Measurements from ENCODE around the gene PIP5K1B. TPM values are rescaled to one million over a fixed set of nuclear protein-coding genes. Genes with fewer than 3 reads are reported as not detected.

PIP5K1B gene
- total RNA-seq, 1 experiment from 2014 or later = 0.20 TPM

- Histone ChIP-seq H4K20me1 (ENCODE audit: insufficient read depth) (no peaks in the 10 kb centered on the region), H3K27me3 (ENCODE audit: insufficient read depth, low read length) (peaks cover 38% of the 10 kb centered on the region), H3K27ac (ENCODE audit: low read depth, low read length) (no peak overlapping the region), H3K4me1 (ENCODE audit: control insufficient read depth in 1 of 2, insufficient read depth in 2 of 2, low read length in 2 of 2) (no peaks in the 10 kb centered on the region), H3K9ac (ENCODE audit: low read length) (no peak overlapping the region), H3K9me3 (ENCODE audit: control insufficient read depth in 1 of 2, insufficient read depth in 1 of 2, low read depth in 1 of 2, low read length in 2 of 2) (no peaks in the 10 kb centered on the region), H3K9me2 (ENCODE audit: insufficient read depth) (no peaks in the 10 kb centered on the region), H3K4me2 (ENCODE audit: low read length) (no peak overlapping the region), H2AFZ (ENCODE audit: low read depth, low read length, poor library complexity, severe bottlenecking) (no peak overlapping the region), H3K79me2 (ENCODE audit: insufficient read depth, low read length) (no peaks in the 10 kb centered on the region), H3K36me3 (ENCODE audit: control insufficient read depth in 1 of 2, insufficient read depth in 2 of 2, low read length in 2 of 2) (no peaks in the 10 kb centered on the region), H3K4me3 (replicated peaks in 1 of 2; ENCODE audit: low read depth in 1 of 2, low read length in 2 of 2) (no peak overlapping the region)
- DNase-seq (ENCODE audit: low read depth, low spot score) (no peak), ATAC-seq (no peak)
- no peak for TF ChIP-seq EZH2 (IDR thresholded peaks at IDR 0.05)
- TF ChIP-seq POLR2A (IDR thresholded peaks at IDR 0.05; ENCODE audit: borderline replicate concordance, extremely low read depth, insufficient read depth, insufficient read length) = no peak
- TF ChIP-seq SRF (IDR thresholded peaks at IDR 0.05; ENCODE audit: low read depth) = no peak
- TF ChIP-seq ZBTB33 (IDR thresholded peaks at IDR 0.05; ENCODE audit: extremely low read depth, insufficient replicate concordance, low read length) = no peak
- ChIA-PET CTCF (interaction anchor here (1.2 kb wide), 1 partner anchor 50 kb away, joined by 4 read pairs; no protein-coding TSS in a partner anchor), POLR2A (no interaction called here), RAD21 (ENCODE audit: low non-redundant PET in 1 of 2, low total read pairs in 2 of 2, uncharacterized antibody in 2 of 2, unreplicated experiment in 2 of 2) (no interaction called here)
- intact Hi-C loops (cut with micrococcal nuclease) = loop anchor here (10.0 kb wide), 1 partner anchor 195 kb away; no protein-coding TSS in a partner anchor
- no TSS peak for BruUV-seq (replicated peaks)
Observed at GRCh38 chr9:68949271-68950000, 244.4 kb downstream of the PIP5K1B start.

GRCh38 chr9:68950188-68950587, 245.1 kb downstream of the PIP5K1B start:
- no TSS peak for BruUV-seq (replicated peaks)
- H2AFZ ChIP-seq (ENCODE audit: low read depth, low read length, poor library complexity, severe bottlenecking) = no peak overlapping the region
- POLR2A ChIA-PET = no interaction called here
- no peak overlapping the region for H3K4me3 ChIP-seq (replicated peaks in 1 of 2; ENCODE audit: low read depth in 1 of 2, low read length in 2 of 2)
- H3K79me2 ChIP-seq (ENCODE audit: insufficient read depth, low read length) = no peaks in the 10 kb centered on the region
- H3K27me3 ChIP-seq (ENCODE audit: insufficient read depth, low read length) = peaks cover 35% of the 10 kb centered on the region
- H3K9me3 ChIP-seq (ENCODE audit: control insufficient read depth in 1 of 2, insufficient read depth in 1 of 2, low read depth in 1 of 2, low read length in 2 of 2) = no peaks in the 10 kb centered on the region
- H4K20me1 ChIP-seq (ENCODE audit: insufficient read depth) = no peaks in the 10 kb centered on the region
- ATAC-seq = no peak
- RAD21 ChIA-PET (ENCODE audit: low non-redundant PET in 1 of 2, low total read pairs in 2 of 2, uncharacterized antibody in 2 of 2, unreplicated experiment in 2 of 2) = no interaction called here
- intact Hi-C loops (cut with micrococcal nuclease) = no loop called here
- no peak for DNase-seq (ENCODE audit: low read depth, low spot score)
- no peak overlapping the region for H3K9ac ChIP-seq (ENCODE audit: low read length)
- H3K27ac ChIP-seq (ENCODE audit: low read depth, low read length) = no peak overlapping the region
- H3K36me3 ChIP-seq (ENCODE audit: control insufficient read depth in 1 of 2, insufficient read depth in 2 of 2, low read length in 2 of 2) = no peaks in the 10 kb centered on the region
- H3K4me2 ChIP-seq (ENCODE audit: low read length) = no peak overlapping the region
- H3K9me2 ChIP-seq (ENCODE audit: insufficient read depth) = no peaks in the 10 kb centered on the region
- no peaks in the 10 kb centered on the region for H3K4me1 ChIP-seq (ENCODE audit: control insufficient read depth in 1 of 2, insufficient read depth in 2 of 2, low read length in 2 of 2)
- CTCF ChIA-PET = no interaction called here
- TF ChIP-seq REST (IDR thresholded peaks at IDR 0.05; ENCODE audit: low read depth) (no peak), TCF7L2 (IDR thresholded peaks at IDR 0.05; ENCODE audit: borderline replicate concordance, extremely low read depth, insufficient read depth, insufficient read length) (no peak), RAD21 (IDR thresholded peaks at IDR 0.05; ENCODE audit: low read depth) (no peak), POLR2A (IDR thresholded peaks at IDR 0.05; ENCODE audit: borderline replicate concordance, extremely low read depth, insufficient read depth, insufficient read length) (no peak), CEBPB (IDR thresholded peaks at IDR 0.05; ENCODE audit: low read depth) (no peak), SP1 (IDR thresholded peaks at IDR 0.05; ENCODE audit: low read depth) (no peak), EZH2 (IDR thresholded peaks at IDR 0.05) (no peak), ATF3 (IDR thresholded peaks at IDR 0.05) (no peak), SRF (IDR thresholded peaks at IDR 0.05; ENCODE audit: low read depth) (no peak), ZBTB33 (IDR thresholded peaks at IDR 0.05; ENCODE audit: extremely low read depth, insufficient replicate concordance, low read length) (no peak)

All from HCT116 (cell line).